ENCODE measurements around the gene STOM. TPM values are rescaled to one million over a fixed set of nuclear protein-coding genes. Genes with fewer than 3 reads are reported as not detected.

Gene STOM
- polyA plus RNA-seq, 3 donors: 23.8 to 66.9 (median 63.8) TPM

GRCh38 chr9:121299467-121300282 is 70.4 kb downstream of the STOM start:
- peak overlapping the region; percentile 44 for H3K9ac ChIP-seq (ENCODE audit: insufficient read depth, low read length, poor library complexity, severe bottlenecking)
- peaks cover 30 to 44% of the 10 kb centered on the region in 2 donors for H3K36me3 ChIP-seq (replicated peaks in 1 of 2; ENCODE audit: control insufficient read depth in 1 of 2, insufficient read depth in 2 of 2, low read length in 2 of 2)
- Mint-ChIP-seq H3K36me3 (peaks cover 38% of the 10 kb centered on the region in 2 donors), H3K27ac (peak overlapping the region in 3 of 7 donors; percentile 0 to 55 (median 54)), H3K27me3 (ENCODE audit: low read depth in 3 of 3) (peaks cover 6 to 13% (median 9%) of the 10 kb centered on the region in 3 donors), H3K4me1 (peaks cover 43% of the 10 kb centered on the region), H3K4me3 (peak overlapping the region; percentile 83 to 91), H3K9me3 (no peaks in the 10 kb centered on the region)
- H3K4me2 ChIP-seq (replicated peaks; ENCODE audit: extremely low read depth, low read length, poor library complexity, severe bottlenecking): peak overlapping the region; percentile 86
- H3K4me3 ChIP-seq (replicated peaks in 1 of 3; ENCODE audit: low read depth in 2 of 3, low read length in 3 of 3): peak overlapping the region; percentile 31 to 72 (median 37)
- intact Hi-C loops (cut with micrococcal nuclease): no loop called here
- H4K20me1 ChIP-seq (ENCODE audit: insufficient read depth, low read length): peaks cover 11% of the 10 kb centered on the region
- H3K4me1 ChIP-seq (ENCODE audit: control insufficient read depth in 1 of 2, insufficient read depth in 2 of 2, low read length in 2 of 2): peaks cover 39 to 47% of the 10 kb centered on the region in 2 donors
- TF ChIP-seq CTCF (IDR thresholded peaks at IDR 0.05): no peak
- H3K27ac ChIP-seq (ENCODE audit: low read depth in 1 of 2, low read length in 2 of 2): no peak overlapping the region
- WGBS (ENCODE audit: insufficient coverage): 1% methylated on average over 71 of the region's 74 CpGs
- H3K79me2 ChIP-seq (ENCODE audit: insufficient read depth, low read length): peaks cover 21% of the 10 kb centered on the region
- peaks cover 0 to 8% of the 10 kb centered on the region in 2 donors for H3K27me3 ChIP-seq (ENCODE audit: control insufficient read depth in 2 of 2, insufficient read depth in 2 of 2, low read length in 2 of 2)
- H3K9me3 ChIP-seq (replicated peaks in 1 of 2; ENCODE audit: control insufficient read depth in 1 of 2, insufficient read depth in 1 of 2, low read length in 2 of 2): no peaks in the 10 kb centered on the region
- peak overlapping the region; percentile 71 for H2AFZ ChIP-seq (ENCODE audit: insufficient read depth, low read depth, low read length, poor library complexity, severe bottlenecking)
- DNase-seq: no peak

- Histone ChIP-seq H3K79me2 (ENCODE audit: insufficient read depth, low read length) (peaks cover 21% of the 10 kb centered on the region), H3K4me2 (replicated peaks; ENCODE audit: extremely low read depth, low read length, poor library complexity, severe bottlenecking) (peak overlapping the region; percentile 86), H3K4me1 (ENCODE audit: control insufficient read depth in 1 of 2, insufficient read depth in 2 of 2, low read length in 2 of 2) (peaks cover 39 to 47% of the 10 kb centered on the region in 2 donors), H3K9ac (ENCODE audit: insufficient read depth, low read length, poor library complexity, severe bottlenecking) (peak overlapping the region; percentile 44), H3K27ac (ENCODE audit: low read depth in 1 of 2, low read length in 2 of 2) (no peak overlapping the region), H3K27me3 (ENCODE audit: control insufficient read depth in 2 of 2, insufficient read depth in 2 of 2, low read length in 2 of 2) (peaks cover 0 to 8% of the 10 kb centered on the region in 2 donors), H2AFZ (ENCODE audit: insufficient read depth, low read depth, low read length, poor library complexity, severe bottlenecking) (peak overlapping the region; percentile 59), H4K20me1 (ENCODE audit: insufficient read depth, low read length) (peaks cover 11% of the 10 kb centered on the region), H3K9me3 (replicated peaks in 1 of 2; ENCODE audit: control insufficient read depth in 1 of 2, insufficient read depth in 1 of 2, low read length in 2 of 2) (no peaks in the 10 kb centered on the region), H3K36me3 (replicated peaks in 1 of 2; ENCODE audit: control insufficient read depth in 1 of 2, insufficient read depth in 2 of 2, low read length in 2 of 2) (peaks cover 22 to 42% of the 10 kb centered on the region in 2 donors), H3K4me3 (replicated peaks in 1 of 3; ENCODE audit: low read depth in 2 of 3, low read length in 3 of 3) (peak overlapping the region; percentile 31 to 72 (median 37))
- DNase-seq: no peak
- Mint-ChIP-seq H3K36me3 (peaks cover 32 to 35% of the 10 kb centered on the region in 2 donors), H3K4me3 (peak overlapping the region; percentile 73 to 87), H3K4me1 (peaks cover 43% of the 10 kb centered on the region), H3K27me3 (ENCODE audit: low read depth in 3 of 3) (peaks cover 6 to 13% (median 9%) of the 10 kb centered on the region in 3 donors), H3K9me3 (no peaks in the 10 kb centered on the region), H3K27ac (peak overlapping the region in 3 of 7 donors; percentile 33 to 80 (median 42))
- intact Hi-C loops (cut with micrococcal nuclease): no loop called here
- WGBS (ENCODE audit: insufficient coverage): 36% methylated on average over 9 of the region's 13 CpGs
- TF ChIP-seq CTCF (IDR thresholded peaks at IDR 0.05): no peak
Measured at GRCh38 chr9:121298689-121299466, 71.2 kb downstream of the STOM start.
